ENCODE data around the gene DYNC2LI1.

The DYNC2LI1 gene

GRCh38 chr2:43806719-43807031 is 32.8 kb downstream of the DYNC2LI1 start (continued):
- TF ChIP-seq ZNF239 (tag by site-specific recombination; IDR thresholded peaks at IDR 0.05) (no peak), ZNF335 (tag by site-specific recombination; conservative IDR thresholded peaks at IDR 0.05) (no peak), ZNF776 (tag by site-specific recombination; IDR thresholded peaks at IDR 0.05; ENCODE audit: borderline replicate concordance) (no peak), ZNF768 (tag by site-specific recombination; IDR thresholded peaks at IDR 0.05) (no peak), BCL11A (tag by site-specific recombination; IDR thresholded peaks at IDR 0.05; ENCODE audit: low read depth) (no peak), ZNF510 (tag by site-specific recombination; IDR thresholded peaks at IDR 0.05; ENCODE audit: insufficient replicate concordance) (no peak), ZNF645 (tag by site-specific recombination; IDR thresholded peaks at IDR 0.05) (no peak), ZNF112 (tag by site-specific recombination; IDR thresholded peaks at IDR 0.05) (no peak), PATZ1 (tag by site-specific recombination; IDR thresholded peaks at IDR 0.05) (no peak)

GRCh38 chr2:43810452-43810851 is 36.6 kb downstream of the DYNC2LI1 start:
- no peak overlapping the region for H3K4me3 ChIP-seq (ENCODE audit: low read depth, low read length)
- peaks cover 3 to 11% of the 10 kb centered on the region in 2 experiments; a peak in 2 of 3 replicates for H3K36me3 ChIP-seq (ENCODE audit: control insufficient read depth in 2 of 2, insufficient read depth in 1 of 2, low read length in 2 of 2)
- TF ChIP-seq ZNF311 (tag by site-specific recombination; IDR thresholded peaks at IDR 0.05; ENCODE audit: borderline replicate concordance) (no peak), ZNF792 (tag by site-specific recombination; IDR thresholded peaks at IDR 0.05) (no peak), PRDM2 (tag by site-specific recombination; IDR thresholded peaks at IDR 0.05; ENCODE audit: borderline replicate concordance) (no peak), ZNF366 (tag by site-specific recombination; conservative IDR thresholded peaks at IDR 0.05) (no peak), SETDB1 (IDR thresholded peaks at IDR 0.05; ENCODE audit: insufficient read length, low read length) (no peak), ZNF146 (tag by site-specific recombination; IDR thresholded peaks at IDR 0.05) (no peak), ZNF112 (tag by site-specific recombination; IDR thresholded peaks at IDR 0.05) (no peak), ZNF221 (tag by site-specific recombination; IDR thresholded peaks at IDR 0.05; ENCODE audit: borderline replicate concordance) (no peak)
- TF ChIP-seq, protein P1, sequence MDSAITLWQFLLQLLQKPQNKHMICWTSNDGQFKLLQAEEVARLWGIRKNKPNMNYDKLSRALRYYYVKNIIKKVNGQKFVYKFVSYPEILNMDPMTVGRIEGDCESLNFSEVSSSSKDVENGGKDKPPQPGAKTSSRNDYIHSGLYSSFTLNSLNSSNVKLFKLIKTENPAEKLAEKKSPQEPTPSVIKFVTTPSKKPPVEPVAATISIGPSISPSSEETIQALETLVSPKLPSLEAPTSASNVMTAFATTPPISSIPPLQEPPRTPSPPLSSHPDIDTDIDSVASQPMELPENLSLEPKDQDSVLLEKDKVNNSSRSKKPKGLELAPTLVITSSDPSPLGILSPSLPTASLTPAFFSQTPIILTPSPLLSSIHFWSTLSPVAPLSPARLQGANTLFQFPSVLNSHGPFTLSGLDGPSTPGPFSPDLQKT (IDR thresholded peaks at IDR 0.05; ENCODE audit: borderline replicate concordance, low read depth, low read length): no peak
- ChIA-PET POLR2A (no interaction called here), CTCF (no interaction called here)
- H3K4me1 ChIP-seq (ENCODE audit: control insufficient read depth, insufficient read depth, low read length): no peaks in the 10 kb centered on the region
- H3K27ac ChIP-seq (ENCODE audit: extremely low read depth, low read depth, low read length): no peak overlapping the region
- no peaks in the 10 kb centered on the region for H3K9me3 ChIP-seq (ENCODE audit: control insufficient read depth, insufficient read depth, low read depth, low read length)

Measured in HEK293 (cell line).